Tibial artery (tissue), 4 donors: ENCODE data around the gene CD53.

Experiments used
- DNase-seq, 2 donors: peaks; one replicate each; pipeline ENCODE4 v3.0.0-alpha.2; 2019
- H3K27ac ChIP-seq, 2 donors: fragments of 200-600 bp; sonication (generic) in 1 of 2; 1 replicate in 1 of 2; 2 replicates in 1 of 2; pipeline ENCODE4 v1.5.1; 2018 to 2019; ENCODE audit warnings: mild to moderate bottlenecking in 1 of 2
- H3K27me3 ChIP-seq, 2 donors: fragments of 200-600 bp; sonication (generic) in 1 of 2; one replicate each; pipeline versions ENCODE4 v1.5.1 to v1.6.0; 2016 to 2019
- H3K36me3 ChIP-seq, 3 donors: fragments of 200-600 bp; sonication (generic) in 2 of 3; one replicate each; pipeline ENCODE4 v1.5.1; 2016 to 2019; ENCODE audit warnings: mild to moderate bottlenecking in 2 of 3
- H3K4me1 ChIP-seq, 4 donors: fragments of 200-600 bp; sonication (generic) in 2 of 4; 1 replicate in 3 of 4; 2 replicates in 1 of 4; pipeline ENCODE4 v1.5.1; 2016 to 2019
- H3K4me3 ChIP-seq, 2 donors: fragments of 200-600 bp; sonication (generic) in 1 of 2; 1 replicate in 1 of 2; 2 replicates in 1 of 2; pipeline ENCODE4 v1.5.1; 2018 to 2019; ENCODE audit warnings: mild to moderate bottlenecking in 2 of 2
- H3K9me3 ChIP-seq, 3 donors: fragments of 200-600 bp; sonication (generic) in 1 of 3; one replicate each; pipeline ENCODE4 v1.5.1; 2016 to 2019
- CTCF ChIP-seq, 2 experiments: fragments of 200-600 bp in 1 of 2; fragments of 450-650 bp in 1 of 2; IDR thresholded peaks; one replicate each; pipeline ENCODE4 v1.5.1; 2017 to 2019; ENCODE audit warnings: antibody characterized with exemption in 2 of 2, mild to moderate bottlenecking in 1 of 2, moderate library complexity in 1 of 2
- intact Hi-C: fragments of 100-400 bp; cut with DNase I; formaldehyde crosslinking; loops from one replicate; pipeline ENCODE4 v1.15.0; 2023; ENCODE audit warnings: low total_unique reads

Gene CD53

GRCh38 chr1:110874324-110875215, 1.6 kb downstream of the CD53 start:
- TF ChIP-seq CTCF (IDR thresholded peaks at IDR 0.05) = no peak
- intact Hi-C loops = no loop called here
- H3K4me3 ChIP-seq = peak overlapping the region; percentile 30 to 34
- no peaks in the 10 kb centered on the region for H3K27me3 ChIP-seq
- no peak overlapping the region for H3K27ac ChIP-seq
- no peaks in the 10 kb centered on the region for H3K36me3 ChIP-seq
- no peak for DNase-seq
- no peaks in the 10 kb centered on the region for H3K9me3 ChIP-seq
- no peaks in the 10 kb centered on the region for H3K4me1 ChIP-seq

- Histone ChIP-seq H3K36me3 (no peaks in the 10 kb centered on the region), H3K9me3 (no peaks in the 10 kb centered on the region), H3K27me3 (no peaks in the 10 kb centered on the region), H3K27ac (no peak overlapping the region), H3K4me1 (no peaks in the 10 kb centered on the region), H3K4me3 (peak overlapping the region; percentile 30 to 34)
- intact Hi-C loops = no loop called here
- TF ChIP-seq CTCF (IDR thresholded peaks at IDR 0.05) = no peak
- no peak for DNase-seq
Measured at GRCh38 chr1:110875216-110875731, 2.3 kb downstream of the CD53 start.

GRCh38 chr1:110876748-110877341, 3.9 kb downstream of the CD53 start:
- Histone ChIP-seq H3K4me3 (no peak overlapping the region), H3K9me3 (no peaks in the 10 kb centered on the region), H3K36me3 (no peaks in the 10 kb centered on the region), H3K27me3 (no peaks in the 10 kb centered on the region), H3K4me1 (no peaks in the 10 kb centered on the region), H3K27ac (no peak overlapping the region)
- DNase-seq = no peak
- no peak for TF ChIP-seq CTCF (IDR thresholded peaks at IDR 0.05)
- intact Hi-C loops = no loop called here

- Histone ChIP-seq H3K9me3 (no peaks in the 10 kb centered on the region), H3K4me3 (no peak overlapping the region), H3K4me1 (no peaks in the 10 kb centered on the region), H3K27me3 (no peaks in the 10 kb centered on the region), H3K27ac (no peak overlapping the region), H3K36me3 (no peaks in the 10 kb centered on the region)
- intact Hi-C loops = no loop called here
- no peak for TF ChIP-seq CTCF (IDR thresholded peaks at IDR 0.05)
- no peak for DNase-seq
Measured at GRCh38 chr1:110877364-110877763, 4.4 kb downstream of the CD53 start.

GRCh38 chr1:110877776-110878175, 4.8 kb downstream of the CD53 start:
- DNase-seq = no peak
- TF ChIP-seq CTCF (IDR thresholded peaks at IDR 0.05) = no peak
- Histone ChIP-seq H3K36me3 (no peaks in the 10 kb centered on the region), H3K9me3 (no peaks in the 10 kb centered on the region), H3K4me1 (no peaks in the 10 kb centered on the region), H3K4me3 (no peak overlapping the region), H3K27ac (no peak overlapping the region), H3K27me3 (no peaks in the 10 kb centered on the region)
- intact Hi-C loops = no loop called here
